ENCODE data around the gene SUMO3. TPM values are rescaled to one million over a fixed set of nuclear protein-coding genes. Genes with fewer than 3 reads are reported as not detected.

The SUMO3 gene
- total RNA-seq, 3 donors from 2014 or later, result 64.2 to 64.8 (median 64.4) TPM

Other genes with a start within 250 kb of the SUMO3 start
- gene KRTAP10-4, start 244.3 kb downstream of the SUMO3 start, total RNA-seq, result not detected
- not detected for gene KRTAP10-5, start 237.5 kb downstream of the SUMO3 start, total RNA-seq
- gene KRTAP10-6, start 225.6 kb downstream of the SUMO3 start, total RNA-seq, result not detected
- not detected for gene KRTAP10-7, start 217.5 kb downstream of the SUMO3 start, total RNA-seq
- gene KRTAP10-8, start 206.0 kb downstream of the SUMO3 start, total RNA-seq, result not detected
- not detected for gene KRTAP10-9, start 191.0 kb downstream of the SUMO3 start, total RNA-seq
- not detected for gene KRTAP10-10, start 180.7 kb downstream of the SUMO3 start, total RNA-seq
- gene KRTAP10-11, start 171.6 kb downstream of the SUMO3 start, total RNA-seq, result not detected
- gene KRTAP12-4, start 163.4 kb downstream of the SUMO3 start, total RNA-seq, result not detected
- gene KRTAP12-3, start 160.1 kb downstream of the SUMO3 start, total RNA-seq, result not detected
- gene KRTAP12-2, start 151.1 kb downstream of the SUMO3 start, total RNA-seq, result not detected
- gene KRTAP12-1, start 135.9 kb downstream of the SUMO3 start, total RNA-seq, result not detected
- not detected for gene KRTAP10-12, start 120.9 kb downstream of the SUMO3 start, total RNA-seq
- gene TSPEAR, start 106.5 kb downstream of the SUMO3 start, total RNA-seq, result under 1 TPM in 1 of 3 donors, not detected in 2; 0.15 TPM
- 100 to 1,000 TPM in 1 of 3 donors, 10 to 100 TPM in 2; 84.8 to 128 (median 99.2) TPM for gene UBE2G2, start 16.2 kb downstream of the SUMO3 start, total RNA-seq
- 100 to 1,000 TPM; 187 to 351 (median 272) TPM for gene PTTG1IP, start 55.6 kb upstream of the SUMO3 start, total RNA-seq
- 100 to 1,000 TPM in 1 of 3 donors, 10 to 100 TPM in 2; 19.7 to 242 (median 92.8) TPM for gene ITGB2, start 102.8 kb upstream of the SUMO3 start, total RNA-seq
- gene SLX9, start 122.0 kb upstream of the SUMO3 start, total RNA-seq, result 10 to 100 TPM; 15.8 to 17.7 (median 17.0) TPM